HL-60 (cell line): ENCODE data around the gene CCT2.

Source experiments
- CTCF ChIP-seq: IDR thresholded peaks from one replicate; pipeline ENCODE4 v1.5.1; 2011; ENCODE audit warnings: low read length, control low read depth, inconsistent platforms; ENCODE audit not compliant: insufficient read depth
- GABPA ChIP-seq: IDR thresholded peaks from 2 replicates; pipeline ENCODE4 v1.6.1; 2012; ENCODE audit warnings: low read depth
- POLR2AphosphoS5 ChIP-seq: IDR thresholded peaks from 2 replicates; pipeline ENCODE4 v1.6.1; 2012; ENCODE audit warnings: low read depth
- REST ChIP-seq: IDR thresholded peaks from 2 replicates; pipeline ENCODE4 v1.6.1; 2012; ENCODE audit warnings: low read depth; ENCODE audit not compliant: insufficient replicate concordance
- SPI1 ChIP-seq: IDR thresholded peaks from 2 replicates; pipeline ENCODE4 v1.6.1; 2012; ENCODE audit warnings: low read depth, mild to moderate bottlenecking, borderline replicate concordance

- TF ChIP-seq CTCF (no peak), POLR2AphosphoS5 (no peak), REST (no peak), GABPA (no peak), SPI1 (no peak)
These were observed 38.4 kb upstream of the CCT2 start for GRCh38 chr12:69546693-69547438.
